SK-N-SH (cell line): ENCODE measurements around the gene SNX2. TPM values are rescaled to one million over a fixed set of nuclear protein-coding genes. Genes with fewer than 3 reads are reported as not detected.

Experiments
- CTCF ChIA-PET: fragments of 300-600, 350-600 bp; formaldehyde crosslinking; extraction: SDS; loops from one replicate; lab custom pipeline; 2021; lab: Yijun Ruan, JAX
- POLR2A ChIA-PET: fragments of 350-600 bp; sonication (Branson Sonifier 250); formaldehyde crosslinking; extraction: SDS; loops from one replicate; lab custom pipeline; 2020; ENCODE audit warnings: antibody characterized with exemption, inconsistent platforms; lab: Yijun Ruan, JAX
- DNase-seq: peaks from one replicate; pipeline ENCODE4 v3.0.0; 2012
- H2AFZ ChIP-seq: fragments of 200-600 bp; sonication (generic); 2 replicates; pipeline ENCODE4 v1.8.1; 2016; ENCODE audit warnings: antibody characterized with exemption, mild to moderate bottlenecking, low read depth
- H3F3A ChIP-seq: fragments of 200-600 bp; sonication (generic); replicated peaks from 2 replicates; pipeline ENCODE3; 2016; ENCODE audit warnings: antibody characterized with exemption, mild to moderate bottlenecking; ENCODE audit not compliant: insufficient read depth
- H3K27ac ChIP-seq, 2 experiments: fragments of 200-500 bp in 1 of 2; fragments of 200-600 bp in 1 of 2; sonication (Bioruptor generic) in 1 of 2; sonication (generic), shearing (Covaris generic) in 1 of 2; 2 replicates each; pipeline versions ENCODE4 v1.5.1 to v1.6.1; 2014 to 2016; ENCODE audit warnings: low read depth in 2 of 2, inconsistent platforms in 1 of 2, low read length in 1 of 2, mild to moderate bottlenecking in 1 of 2, mixed read lengths in 1 of 2
- H3K27me3 ChIP-seq: fragments of 200-600 bp; sonication (generic), shearing (Covaris generic); 2 replicates; pipeline ENCODE4 v1.6.1; 2016; ENCODE audit warnings: mixed run types; ENCODE audit not compliant: insufficient read depth
- H3K36me3 ChIP-seq, 2 experiments: fragments of 200-500 bp in 1 of 2; fragments of 200-600 bp in 1 of 2; sonication (Bioruptor generic) in 1 of 2; sonication (generic) in 1 of 2; replicated peaks in 1 of 2; 2 replicates each; pipeline versions ENCODE3 to v1.5.1; 2014 to 2016; ENCODE audit warnings: low read length in 1 of 2, mild to moderate bottlenecking in 1 of 2; ENCODE audit not compliant: insufficient read depth in 2 of 2, control insufficient read depth in 1 of 2
- H3K4me1 ChIP-seq, 2 experiments: fragments of 200-500 bp in 1 of 2; fragments of 200-600 bp in 1 of 2; sonication (Bioruptor generic) in 1 of 2; sonication (generic), shearing (Covaris generic) in 1 of 2; 2 replicates each; pipeline versions ENCODE4 v1.5.1 to v1.6.1; 2014 to 2016; ENCODE audit warnings: low read depth in 1 of 2, low read length in 1 of 2, mixed run types in 1 of 2; ENCODE audit not compliant: insufficient read depth in 2 of 2, control insufficient read depth in 1 of 2
- H3K4me2 ChIP-seq: fragments of 200-600 bp; sonication (generic), shearing (Covaris generic); 2 replicates; pipeline ENCODE4 v1.6.1; 2017; ENCODE audit warnings: mixed run types
- H3K4me3 ChIP-seq, 2 experiments: fragments of 200-500 bp in 1 of 2; fragments of 200-600 bp in 1 of 2; sonication (Bioruptor generic) in 1 of 2; sonication (generic), shearing (Covaris generic) in 1 of 2; 2 replicates each; pipeline versions ENCODE4 v1.5.1 to v1.8.1; 2014 to 2016; ENCODE audit warnings: low read depth in 2 of 2, inconsistent platforms in 1 of 2, low read length in 1 of 2, mild to moderate bottlenecking in 1 of 2, mixed read lengths in 1 of 2, moderate library complexity in 1 of 2
- H3K79me2 ChIP-seq: fragments of 200-600 bp; sonication (generic); 2 replicates; pipeline ENCODE4 v1.8.1; 2017; ENCODE audit warnings: mild to moderate bottlenecking; ENCODE audit not compliant: insufficient read depth
- H3K9ac ChIP-seq: fragments of 200-600 bp; sonication (generic); 2 replicates; pipeline ENCODE4 v1.6.1; 2017; ENCODE audit warnings: mixed run types
- H3K9me2 ChIP-seq: fragments of 200-600 bp; sonication (generic); 2 replicates; pipeline ENCODE4 v1.6.1; 2017; ENCODE audit warnings: mixed run types
- H3K9me3 ChIP-seq: fragments of 200-600 bp; sonication (generic); 2 replicates; pipeline ENCODE4 v1.6.1; 2017; ENCODE audit warnings: mixed run types, mild to moderate bottlenecking, moderate library complexity
- H4K20me1 ChIP-seq: fragments of 200-600 bp; sonication (generic); 2 replicates; pipeline ENCODE4 v1.6.1; 2017; ENCODE audit warnings: mild to moderate bottlenecking, mixed run types; ENCODE audit not compliant: insufficient read depth
- FOSL2 ChIP-seq: IDR thresholded peaks from 2 replicates; pipeline ENCODE4 v1.4.0; 2012; ENCODE audit warnings: low read depth, mild to moderate bottlenecking, moderate library complexity, borderline replicate concordance
- GATA2 ChIP-seq: sonication (generic); formaldehyde crosslinking; IDR thresholded peaks from 2 replicates; pipeline ENCODE4 v1.5.0; 2020; ENCODE audit warnings: mild to moderate bottlenecking, missing genetic modification reagents
- MXI1 ChIP-seq: IDR thresholded peaks from 2 replicates; pipeline ENCODE4 v1.6.1; 2012; ENCODE audit warnings: mild to moderate bottlenecking, low read depth, low read length, improper control_type of control experiment
- NFIC ChIP-seq: IDR thresholded peaks from 2 replicates; pipeline ENCODE4 v1.4.0; 2012; ENCODE audit warnings: borderline replicate concordance
- NRF1 ChIP-seq: IDR thresholded peaks from 2 replicates; pipeline ENCODE4 v1.6.1; 2012; ENCODE audit warnings: low read depth, mild to moderate bottlenecking, low read length
- RCOR1 ChIP-seq: fragments of 150-350 bp; IDR thresholded peaks from 2 replicates; pipeline ENCODE4 v1.6.1; 2017; ENCODE audit warnings: antibody characterized with exemption, low read length
- RFX5 ChIP-seq: IDR thresholded peaks from 2 replicates; pipeline ENCODE4 v1.6.1; 2012; ENCODE audit warnings: mild to moderate bottlenecking, improper control_type of control experiment, low read length
- RXRA ChIP-seq: IDR thresholded peaks from 2 replicates; pipeline ENCODE4 v1.4.0; 2012; ENCODE audit warnings: low read depth, mild to moderate bottlenecking, borderline replicate concordance
- SIN3A ChIP-seq: IDR thresholded peaks from 2 replicates; pipeline ENCODE4 v1.6.1; 2012; ENCODE audit warnings: low read depth, mild to moderate bottlenecking, low read length, moderate library complexity, borderline replicate concordance
- TAF1 ChIP-seq: IDR thresholded peaks from 2 replicates; pipeline ENCODE4 v1.6.1; 2012; ENCODE audit warnings: low read depth, mild to moderate bottlenecking, low read length, moderate library complexity, borderline replicate concordance
- TCF12 ChIP-seq: IDR thresholded peaks from 2 replicates; pipeline ENCODE4 v1.4.0; 2012
- WGBS: methylation state at CpG from one replicate; pipeline ENCODE4 v1.1.6; 2017; ENCODE audit warnings: low lambda C conversion rate; 5-methylcytosine and 5-hydroxymethylcytosine counted together
- polyA plus RNA-seq, 3 experiments: library from polyadenylated mRNA; depleted of rRNA; stranded (reverse); fragments of >200 nt; gene quantifications; 2 replicates each; pipeline ENCODE4 v1.2.3, GENCODE V29; 2012
- TF ChIP-seq, protein P1 (sequence below): IDR thresholded peaks from 2 replicates; pipeline ENCODE4 v1.4.0; 2012; ENCODE audit warnings: low read depth
- TF ChIP-seq, protein P2 (sequence below): fragments of 200-600 bp; sonication (generic); IDR thresholded peaks from 2 replicates; pipeline ENCODE4 v1.6.1; 2017; ENCODE audit warnings: antibody characterized with exemption, mild to moderate bottlenecking, moderate library complexity
- TF ChIP-seq, protein P3 (sequence below): fragments of 150-350 bp; IDR thresholded peaks from 2 replicates; pipeline ENCODE4 v1.6.1; 2016; ENCODE audit warnings: mild to moderate bottlenecking, low read depth, low read length
- TF ChIP-seq, protein P4 (sequence below): IDR thresholded peaks from 2 replicates; pipeline ENCODE4 v1.4.0; 2012; ENCODE audit warnings: low read depth, borderline replicate concordance

SNX2 gene
- polyA plus RNA-seq, 1 of the 3 experiments (the other 2 are of a cell fraction) = 17.4 TPM

DNA sequence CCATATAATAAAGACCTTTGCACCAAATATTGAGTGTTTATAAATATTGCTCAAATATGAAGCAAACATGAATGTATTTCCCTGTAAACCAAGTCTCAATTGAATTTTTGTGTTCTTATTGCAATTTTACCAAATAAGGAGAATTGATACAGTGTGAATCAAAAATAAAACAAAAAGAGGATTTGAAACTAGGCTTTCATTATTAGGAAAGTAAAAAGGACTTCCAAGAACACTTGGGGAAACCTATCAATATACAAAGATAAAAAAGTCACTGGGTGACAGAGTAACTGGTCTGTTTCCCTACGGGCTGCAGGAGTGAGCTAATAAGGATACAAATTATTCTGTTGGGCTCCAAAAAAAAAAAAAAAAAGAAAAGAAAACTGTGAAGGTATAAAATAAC, 44.8 kb upstream of the SNX2 start:
- no peaks in the 10 kb centered on the region for H3F3A ChIP-seq
- no peaks in the 10 kb centered on the region for H3K9me2 ChIP-seq
- H3K36me3 ChIP-seq = no peaks in the 10 kb centered on the region
- DNase-seq = no peak
- no peak overlapping the region for H3K27ac ChIP-seq
- H3K27me3 ChIP-seq = no peaks in the 10 kb centered on the region
- H3K79me2 ChIP-seq = no peaks in the 10 kb centered on the region
- H3K9ac ChIP-seq = no peak overlapping the region
- no peak overlapping the region for H2AFZ ChIP-seq
- TF ChIP-seq RFX5 (no peak), FOSL2 (no peak), SIN3A (no peak), TCF12 (no peak), GATA2 (CRISPR knock-in tag) (no peak), MXI1 (no peak)
- TF ChIP-seq, protein P1, sequence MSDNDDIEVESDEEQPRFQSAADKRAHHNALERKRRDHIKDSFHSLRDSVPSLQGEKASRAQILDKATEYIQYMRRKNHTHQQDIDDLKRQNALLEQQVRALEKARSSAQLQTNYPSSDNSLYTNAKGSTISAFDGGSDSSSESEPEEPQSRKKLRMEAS = no peak
- TF ChIP-seq, protein P2, sequence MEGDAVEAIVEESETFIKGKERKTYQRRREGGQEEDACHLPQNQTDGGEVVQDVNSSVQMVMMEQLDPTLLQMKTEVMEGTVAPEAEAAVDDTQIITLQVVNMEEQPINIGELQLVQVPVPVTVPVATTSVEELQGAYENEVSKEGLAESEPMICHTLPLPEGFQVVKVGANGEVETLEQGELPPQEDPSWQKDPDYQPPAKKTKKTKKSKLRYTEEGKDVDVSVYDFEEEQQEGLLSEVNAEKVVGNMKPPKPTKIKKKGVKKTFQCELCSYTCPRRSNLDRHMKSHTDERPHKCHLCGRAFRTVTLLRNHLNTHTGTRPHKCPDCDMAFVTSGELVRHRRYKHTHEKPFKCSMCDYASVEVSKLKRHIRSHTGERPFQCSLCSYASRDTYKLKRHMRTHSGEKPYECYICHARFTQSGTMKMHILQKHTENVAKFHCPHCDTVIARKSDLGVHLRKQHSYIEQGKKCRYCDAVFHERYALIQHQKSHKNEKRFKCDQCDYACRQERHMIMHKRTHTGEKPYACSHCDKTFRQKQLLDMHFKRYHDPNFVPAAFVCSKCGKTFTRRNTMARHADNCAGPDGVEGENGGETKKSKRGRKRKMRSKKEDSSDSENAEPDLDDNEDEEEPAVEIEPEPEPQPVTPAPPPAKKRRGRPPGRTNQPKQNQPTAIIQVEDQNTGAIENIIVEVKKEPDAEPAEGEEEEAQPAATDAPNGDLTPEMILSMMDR = no peak
- TF ChIP-seq, all 33 proteins: peak for 0
- POLR2A ChIA-PET = no interaction called here
- Histone ChIP-seq H3K4me1 (no peaks in the 10 kb centered on the region), H3K4me2 (no peak overlapping the region), H4K20me1 (no peaks in the 10 kb centered on the region), H3K4me3 (no peak overlapping the region), H3K9me3 (no peaks in the 10 kb centered on the region)
- WGBS = 79% methylated on average over 1 of the region's 1 CpG
- CTCF ChIA-PET = no interaction called here

DNA sequence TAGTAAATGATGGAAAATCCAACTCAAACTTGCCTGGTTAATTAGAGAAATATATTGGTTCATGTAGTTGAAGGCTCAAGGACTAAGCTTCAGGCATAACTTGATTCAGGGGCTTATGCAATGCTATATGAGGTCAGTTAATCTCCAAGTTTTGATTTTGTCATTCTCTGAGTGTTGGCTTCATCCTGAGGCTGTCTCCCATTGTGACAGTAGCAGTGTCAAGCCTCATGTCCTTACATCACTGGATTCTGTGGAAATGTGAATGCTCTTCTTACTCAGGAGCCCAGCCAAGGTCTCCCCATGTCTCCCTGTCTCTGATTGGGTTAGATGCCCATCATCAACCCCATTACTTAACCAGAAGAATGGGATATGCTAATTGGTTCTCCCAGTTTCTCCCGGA, 44.4 kb upstream of the SNX2 start:
- no peaks in the 10 kb centered on the region for H4K20me1 ChIP-seq
- H2AFZ ChIP-seq = no peak overlapping the region
- CTCF ChIA-PET = no interaction called here
- no peaks in the 10 kb centered on the region for H3K79me2 ChIP-seq
- TF ChIP-seq RXRA (no peak), NRF1 (no peak), TAF1 (no peak), RCOR1 (no peak), GATA2 (CRISPR knock-in tag) (no peak), NFIC (no peak)
- TF ChIP-seq, protein P3, sequence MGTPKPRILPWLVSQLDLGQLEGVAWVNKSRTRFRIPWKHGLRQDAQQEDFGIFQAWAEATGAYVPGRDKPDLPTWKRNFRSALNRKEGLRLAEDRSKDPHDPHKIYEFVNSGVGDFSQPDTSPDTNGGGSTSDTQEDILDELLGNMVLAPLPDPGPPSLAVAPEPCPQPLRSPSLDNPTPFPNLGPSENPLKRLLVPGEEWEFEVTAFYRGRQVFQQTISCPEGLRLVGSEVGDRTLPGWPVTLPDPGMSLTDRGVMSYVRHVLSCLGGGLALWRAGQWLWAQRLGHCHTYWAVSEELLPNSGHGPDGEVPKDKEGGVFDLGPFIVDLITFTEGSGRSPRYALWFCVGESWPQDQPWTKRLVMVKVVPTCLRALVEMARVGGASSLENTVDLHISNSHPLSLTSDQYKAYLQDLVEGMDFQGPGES = no peak
- TF ChIP-seq, protein P4, sequence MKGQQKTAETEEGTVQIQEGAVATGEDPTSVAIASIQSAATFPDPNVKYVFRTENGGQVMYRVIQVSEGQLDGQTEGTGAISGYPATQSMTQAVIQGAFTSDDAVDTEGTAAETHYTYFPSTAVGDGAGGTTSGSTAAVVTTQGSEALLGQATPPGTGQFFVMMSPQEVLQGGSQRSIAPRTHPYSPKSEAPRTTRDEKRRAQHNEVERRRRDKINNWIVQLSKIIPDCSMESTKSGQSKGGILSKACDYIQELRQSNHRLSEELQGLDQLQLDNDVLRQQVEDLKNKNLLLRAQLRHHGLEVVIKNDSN = no peak
- H3K4me2 ChIP-seq = no peak overlapping the region
- H3K27ac ChIP-seq = no peak overlapping the region
- no peak for DNase-seq
- no peaks in the 10 kb centered on the region for H3F3A ChIP-seq
- H3K9ac ChIP-seq = no peak overlapping the region
- WGBS = 85% methylated on average over 1 of the region's 1 CpG
- POLR2A ChIA-PET = no interaction called here
- no peaks in the 10 kb centered on the region for H3K9me2 ChIP-seq
- no peaks in the 10 kb centered on the region for H3K9me3 ChIP-seq
- no peak overlapping the region for H3K4me3 ChIP-seq
- H3K27me3 ChIP-seq = no peaks in the 10 kb centered on the region
- no peaks in the 10 kb centered on the region for H3K36me3 ChIP-seq
- H3K4me1 ChIP-seq = no peaks in the 10 kb centered on the region
